ENCODE results near the gene CREB3L1.

Gene CREB3L1

GRCh38 chr11:46277622-46278386, at the start of gene CREB3L1:
CREB3L1 (plus strand) TSS chr11:46277662; CDS start chr11:46278112, 450 bp downstream.
- no peak for DNase-seq

- no peak for DNase-seq
Measured at GRCh38 chr11:46229230-46229629, 48.2 kb upstream of the CREB3L1 start.

- DNase-seq = no peak
Measured at GRCh38 chr11:46234311-46234710, 43.2 kb upstream of the CREB3L1 start.

- DNase-seq = no peak
Measured at GRCh38 chr11:46235777-46236688, 41.4 kb upstream of the CREB3L1 start.

- no peak for DNase-seq
Measured at GRCh38 chr11:46236918-46237247, 40.6 kb upstream of the CREB3L1 start.

GRCh38 chr11:46237248-46238077, 40.0 kb upstream of the CREB3L1 start:
- DNase-seq = no peak

- DNase-seq = no peak
Measured at GRCh38 chr11:46238078-46238966, 39.1 kb upstream of the CREB3L1 start.

- no peak for DNase-seq
Measured at GRCh38 chr11:46238967-46239800, 38.3 kb upstream of the CREB3L1 start.

GRCh38 chr11:46239801-46240061, 37.7 kb upstream of the CREB3L1 start:
- DNase-seq = no peak

GRCh38 chr11:46240371-46240770, 37.1 kb upstream of the CREB3L1 start:
- no peak for DNase-seq

- no peak for DNase-seq
Measured at GRCh38 chr11:46240861-46241260, 36.6 kb upstream of the CREB3L1 start.

GRCh38 chr11:46242041-46242951, 35.2 kb upstream of the CREB3L1 start:
- DNase-seq = no peak

- peak; percentile 32 for DNase-seq
Measured at GRCh38 chr11:46242952-46243795, 34.3 kb upstream of the CREB3L1 start.

- DNase-seq = no peak
Measured at GRCh38 chr11:46243796-46244109, 33.7 kb upstream of the CREB3L1 start.

GRCh38 chr11:46246521-46246920, 30.9 kb upstream of the CREB3L1 start:
- DNase-seq = no peak

GRCh38 chr11:46247090-46247489, 30.4 kb upstream of the CREB3L1 start:
- DNase-seq = no peak

- no peak for DNase-seq
Measured at GRCh38 chr11:46247659-46248058, 29.8 kb upstream of the CREB3L1 start.

GRCh38 chr11:46248289-46249102, 29.0 kb upstream of the CREB3L1 start:
- no peak for DNase-seq

Measured in NCI-H524 treated with DMSO at 0.1 percent for 48 hours (cell line).